Rectal smooth muscle tissue (tissue), 1 donor: Measurements from ENCODE around the gene BAZ2B.

Experiments used
- H3K27ac ChIP-seq: one replicate; pipeline ENCODE4 v1.7.0; 2013; ENCODE audit warnings: low read depth, low read length, inconsistent platforms
- H3K27me3 ChIP-seq: one replicate; pipeline ENCODE4 v1.7.0; 2013; ENCODE audit warnings: low read length; ENCODE audit not compliant: control insufficient read depth, insufficient read depth
- H3K36me3 ChIP-seq: one replicate; pipeline ENCODE4 v1.7.0; 2013; ENCODE audit warnings: low read length; ENCODE audit not compliant: control insufficient read depth, insufficient read depth
- H3K4me1 ChIP-seq: one replicate; pipeline ENCODE4 v1.7.0; 2013; ENCODE audit warnings: low read length; ENCODE audit not compliant: control insufficient read depth, insufficient read depth
- H3K4me3 ChIP-seq: one replicate; pipeline ENCODE4 v1.7.0; 2013; ENCODE audit warnings: low read length
- H3K9ac ChIP-seq: one replicate; pipeline ENCODE4 v1.7.0; 2013; ENCODE audit warnings: low read length

Gene BAZ2B

GRCh38 chr2:159286709-159287441, 329.5 kb downstream of the BAZ2B start:
- Histone ChIP-seq H3K27ac (peak overlapping the region; percentile 85), H3K36me3 (no peaks in the 10 kb centered on the region), H3K27me3 (no peaks in the 10 kb centered on the region), H3K4me3 (peak overlapping the region; percentile 95), H3K9ac (peak overlapping the region; percentile 90), H3K4me1 (no peaks in the 10 kb centered on the region)

GRCh38 chr2:159285929-159286708, 330.2 kb downstream of the BAZ2B start, which contains the start of gene WDSUB1:
WDSUB1 (minus strand) TSS chr2:159286703; CDS start chr2:159283069, 3,634 bp downstream.
- no peaks in the 10 kb centered on the region for H3K36me3 ChIP-seq
- no peaks in the 10 kb centered on the region for H3K4me1 ChIP-seq
- H3K9ac ChIP-seq = peak within 1 kb of the TSS; percentile 90
- peak within 1 kb of the TSS; percentile 96 for H3K4me3 ChIP-seq
- H3K27me3 ChIP-seq = no peaks in the 10 kb centered on the region
- H3K27ac ChIP-seq = peak within 1 kb of the TSS; percentile 85

- peak overlapping the region; percentile 85 for H3K27ac ChIP-seq
- no peaks in the 10 kb centered on the region for H3K4me1 ChIP-seq
These were observed 330.9 kb downstream of the BAZ2B start for GRCh38 chr2:159285433-159285832.

GRCh38 chr2:159283529-159283928, 332.8 kb downstream of the BAZ2B start:
- Histone ChIP-seq H3K4me1 (no peaks in the 10 kb centered on the region), H3K4me3 (no peak overlapping the region), H3K27me3 (no peaks in the 10 kb centered on the region), H3K36me3 (no peaks in the 10 kb centered on the region), H3K27ac (no peak overlapping the region), H3K9ac (no peak overlapping the region)

More at GRCh38 chr2:159285433-159285832, 330.9 kb downstream of the BAZ2B start:
- no peak overlapping the region for H3K9ac ChIP-seq
- no peaks in the 10 kb centered on the region for H3K27me3 ChIP-seq
- H3K4me3 ChIP-seq = peak overlapping the region; percentile 96
- no peaks in the 10 kb centered on the region for H3K36me3 ChIP-seq

GRCh38 chr2:159281002-159281401, 335.3 kb downstream of the BAZ2B start:
- H3K9ac ChIP-seq = no peak overlapping the region
- H3K36me3 ChIP-seq = no peaks in the 10 kb centered on the region
- H3K27ac ChIP-seq = no peak overlapping the region
- no peaks in the 10 kb centered on the region for H3K27me3 ChIP-seq
- no peak overlapping the region for H3K4me3 ChIP-seq
- no peaks in the 10 kb centered on the region for H3K4me1 ChIP-seq

GRCh38 chr2:159279700-159280099, 336.6 kb downstream of the BAZ2B start:
- H3K4me1 ChIP-seq = no peaks in the 10 kb centered on the region

GRCh38 chr2:159275111-159275510, 341.2 kb downstream of the BAZ2B start:
- Histone ChIP-seq H3K4me3 (no peak overlapping the region), H3K36me3 (no peaks in the 10 kb centered on the region), H3K4me1 (peaks cover 2% of the 10 kb centered on the region), H3K9ac (no peak overlapping the region), H3K27me3 (no peaks in the 10 kb centered on the region), H3K27ac (no peak overlapping the region)

More at GRCh38 chr2:159279700-159280099, 336.6 kb downstream of the BAZ2B start:
- Histone ChIP-seq H3K27ac (no peak overlapping the region), H3K9ac (no peak overlapping the region), H3K27me3 (no peaks in the 10 kb centered on the region), H3K4me3 (no peak overlapping the region), H3K36me3 (no peaks in the 10 kb centered on the region)

GRCh38 chr2:159272156-159272555, 344.2 kb downstream of the BAZ2B start:
- no peak overlapping the region for H3K9ac ChIP-seq
- H3K27ac ChIP-seq = no peak overlapping the region
- H3K27me3 ChIP-seq = no peaks in the 10 kb centered on the region
- no peak overlapping the region for H3K4me3 ChIP-seq
- H3K4me1 ChIP-seq = peaks cover 6% of the 10 kb centered on the region
- no peaks in the 10 kb centered on the region for H3K36me3 ChIP-seq

- Histone ChIP-seq H3K27me3 (no peaks in the 10 kb centered on the region), H3K4me1 (peaks cover 6% of the 10 kb centered on the region), H3K9ac (no peak overlapping the region), H3K36me3 (no peaks in the 10 kb centered on the region), H3K27ac (no peak overlapping the region), H3K4me3 (no peak overlapping the region)
These were observed 345.5 kb downstream of the BAZ2B start for GRCh38 chr2:159270744-159271379.
